ENCODE data around the gene HYAL4.

HYAL4 gene, protein sequence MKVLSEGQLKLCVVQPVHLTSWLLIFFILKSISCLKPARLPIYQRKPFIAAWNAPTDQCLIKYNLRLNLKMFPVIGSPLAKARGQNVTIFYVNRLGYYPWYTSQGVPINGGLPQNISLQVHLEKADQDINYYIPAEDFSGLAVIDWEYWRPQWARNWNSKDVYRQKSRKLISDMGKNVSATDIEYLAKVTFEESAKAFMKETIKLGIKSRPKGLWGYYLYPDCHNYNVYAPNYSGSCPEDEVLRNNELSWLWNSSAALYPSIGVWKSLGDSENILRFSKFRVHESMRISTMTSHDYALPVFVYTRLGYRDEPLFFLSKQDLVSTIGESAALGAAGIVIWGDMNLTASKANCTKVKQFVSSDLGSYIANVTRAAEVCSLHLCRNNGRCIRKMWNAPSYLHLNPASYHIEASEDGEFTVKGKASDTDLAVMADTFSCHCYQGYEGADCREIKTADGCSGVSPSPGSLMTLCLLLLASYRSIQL

DNA sequence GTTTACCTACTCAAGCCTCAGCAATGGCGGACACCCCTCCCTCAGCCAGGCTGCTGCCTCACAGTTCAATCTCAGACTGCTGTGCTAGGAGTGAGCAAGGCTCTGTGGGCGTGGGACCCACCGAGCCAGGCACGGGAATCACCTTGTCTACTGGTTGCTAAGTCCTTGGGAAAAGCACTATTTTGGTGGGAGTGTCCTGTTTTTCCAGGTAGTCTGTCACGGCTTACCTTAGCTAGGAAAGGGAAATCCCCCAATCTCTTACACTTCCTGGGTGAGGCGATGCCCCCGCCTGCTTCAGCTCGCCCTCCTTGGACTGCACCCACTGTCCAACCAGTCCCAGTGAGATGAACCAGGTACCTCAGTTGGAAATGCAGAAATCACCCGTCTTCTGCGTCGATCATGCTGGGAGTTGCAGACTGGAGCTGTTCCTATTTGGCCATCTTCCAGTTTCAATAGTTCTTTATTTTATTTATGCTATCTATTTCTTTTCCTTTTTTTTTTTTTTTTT lies at the start of gene HYAL4:
HYAL4 (plus strand) TSS at position 458 of the 508 bp plus-strand sequence. CDS start 23,105 bp downstream, outside the sequence.
- DNase-seq (ENCODE audit: extremely low read depth, low read depth) = no peak
- TF ChIP-seq, protein P1, sequence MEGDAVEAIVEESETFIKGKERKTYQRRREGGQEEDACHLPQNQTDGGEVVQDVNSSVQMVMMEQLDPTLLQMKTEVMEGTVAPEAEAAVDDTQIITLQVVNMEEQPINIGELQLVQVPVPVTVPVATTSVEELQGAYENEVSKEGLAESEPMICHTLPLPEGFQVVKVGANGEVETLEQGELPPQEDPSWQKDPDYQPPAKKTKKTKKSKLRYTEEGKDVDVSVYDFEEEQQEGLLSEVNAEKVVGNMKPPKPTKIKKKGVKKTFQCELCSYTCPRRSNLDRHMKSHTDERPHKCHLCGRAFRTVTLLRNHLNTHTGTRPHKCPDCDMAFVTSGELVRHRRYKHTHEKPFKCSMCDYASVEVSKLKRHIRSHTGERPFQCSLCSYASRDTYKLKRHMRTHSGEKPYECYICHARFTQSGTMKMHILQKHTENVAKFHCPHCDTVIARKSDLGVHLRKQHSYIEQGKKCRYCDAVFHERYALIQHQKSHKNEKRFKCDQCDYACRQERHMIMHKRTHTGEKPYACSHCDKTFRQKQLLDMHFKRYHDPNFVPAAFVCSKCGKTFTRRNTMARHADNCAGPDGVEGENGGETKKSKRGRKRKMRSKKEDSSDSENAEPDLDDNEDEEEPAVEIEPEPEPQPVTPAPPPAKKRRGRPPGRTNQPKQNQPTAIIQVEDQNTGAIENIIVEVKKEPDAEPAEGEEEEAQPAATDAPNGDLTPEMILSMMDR (IDR thresholded peaks at IDR 0.05; ENCODE audit: low read depth, low read length) = no peak

DNA sequence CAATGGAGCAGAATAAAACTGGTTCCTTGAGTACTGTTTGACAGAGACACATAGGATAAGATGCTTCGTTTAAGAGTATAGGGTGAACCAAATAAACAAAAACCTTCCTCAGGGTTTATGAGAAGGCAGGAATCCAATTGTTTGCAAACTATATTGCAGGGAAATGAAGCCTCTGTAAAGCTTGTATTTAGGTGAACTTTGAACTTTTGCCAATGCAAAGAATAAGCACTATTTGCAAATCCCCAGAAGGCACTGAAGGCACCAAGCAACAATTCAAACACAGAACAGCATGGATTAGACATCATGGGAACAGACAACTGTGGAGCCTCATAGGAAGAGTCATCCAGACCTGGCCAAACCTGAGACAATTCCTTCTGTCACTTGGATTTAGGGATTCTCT lies 49.1 kb upstream of the HYAL4 start:
- TF ChIP-seq, protein P1 (IDR thresholded peaks at IDR 0.05; ENCODE audit: low read depth, low read length) = no peak
- DNase-seq (ENCODE audit: extremely low read depth, low read depth) = no peak

DNA sequence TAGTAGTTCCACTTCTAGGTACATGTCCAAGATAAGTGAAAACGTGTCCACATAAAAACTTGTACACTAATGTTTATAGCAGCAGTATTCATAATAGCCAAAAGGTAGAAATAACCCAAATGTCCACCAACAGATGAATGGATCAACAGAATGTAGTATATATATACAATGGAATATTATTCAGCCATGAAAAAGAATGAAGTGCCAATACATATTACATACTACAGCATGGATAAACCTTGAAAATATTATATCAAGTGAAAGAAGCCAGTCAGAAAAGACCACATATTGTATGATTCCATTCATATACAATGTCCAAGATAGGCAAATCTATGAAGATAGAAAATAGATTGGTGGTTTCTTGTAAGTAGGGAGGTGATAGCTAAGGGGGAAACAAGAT lies 48.4 kb upstream of the HYAL4 start:
- no peak for DNase-seq (ENCODE audit: extremely low read depth, low read depth)
- TF ChIP-seq, protein P1 (IDR thresholded peaks at IDR 0.05; ENCODE audit: low read depth, low read length) = no peak

DNA sequence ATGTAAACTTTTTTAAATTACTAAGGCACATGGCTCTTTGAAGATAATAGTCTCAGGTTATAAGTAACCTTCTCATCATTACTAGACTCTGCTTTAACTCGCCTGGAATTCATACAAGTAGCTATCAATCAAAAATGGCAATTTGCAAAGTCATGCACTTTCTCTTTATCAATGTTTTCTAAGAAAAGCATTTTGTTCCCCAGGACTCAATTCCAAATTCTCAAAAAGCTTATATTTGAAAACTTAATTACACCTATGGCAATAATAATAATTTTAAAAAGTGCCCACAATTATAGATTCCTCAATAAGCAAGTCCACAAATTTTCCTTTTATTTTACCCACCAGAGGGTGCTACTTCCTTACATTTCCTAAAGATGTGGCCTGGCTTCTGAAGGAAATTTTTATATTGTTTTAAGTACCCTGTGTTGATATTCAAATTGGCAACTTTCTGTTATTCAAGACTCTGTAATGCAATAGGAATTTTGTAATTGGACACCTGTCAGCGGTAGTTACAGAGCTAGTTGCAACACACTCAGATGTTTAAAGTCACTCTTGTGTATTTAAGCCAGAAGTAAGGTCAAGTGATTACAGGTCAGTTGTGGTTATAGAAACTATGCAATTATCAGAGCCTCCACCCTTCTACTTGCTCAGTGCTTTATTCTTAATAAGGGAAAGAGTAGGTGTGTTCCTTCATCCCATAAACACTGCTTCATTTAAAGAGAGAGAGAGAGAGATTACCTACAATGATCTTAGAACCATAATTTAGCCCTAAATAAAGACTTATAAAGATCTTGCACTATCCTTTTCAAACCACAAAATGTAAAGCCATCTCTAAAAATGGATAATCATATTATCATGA lies 47.1 kb upstream of the HYAL4 start:
- peak; percentile 67 for DNase-seq (ENCODE audit: extremely low read depth, low read depth)
- TF ChIP-seq, protein P1 (IDR thresholded peaks at IDR 0.05; ENCODE audit: low read depth, low read length) = peak; percentile 39

DNA sequence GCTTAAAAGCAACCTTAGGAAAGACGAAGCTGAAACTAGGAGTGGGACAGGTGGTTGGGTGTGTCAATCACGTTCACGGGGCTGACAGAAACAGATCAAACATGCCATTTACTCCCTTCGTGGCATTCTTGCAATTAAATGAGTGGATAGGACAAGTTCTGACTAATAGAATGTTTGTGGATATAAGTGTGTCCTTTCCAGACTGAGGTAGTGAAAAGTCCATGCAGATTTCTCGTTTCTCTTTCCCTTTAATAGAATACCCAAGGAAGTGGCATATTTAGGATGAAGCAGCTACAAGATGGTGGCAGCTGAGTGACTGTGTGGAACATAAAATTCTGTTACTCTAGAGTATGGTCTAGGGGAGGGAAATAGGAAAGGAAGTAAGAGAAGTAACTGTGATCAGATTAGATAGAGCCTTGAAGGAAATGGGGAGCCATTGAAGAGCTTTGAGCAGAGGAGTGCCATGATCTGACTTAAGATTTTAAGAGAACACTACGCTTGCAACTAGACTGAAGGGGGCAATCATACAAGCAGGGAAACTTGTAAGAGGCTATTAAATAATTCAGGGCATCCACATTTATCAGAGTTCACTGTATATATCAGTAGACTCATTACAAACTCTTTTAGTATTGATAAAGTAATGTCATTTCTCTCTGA lies 46.3 kb upstream of the HYAL4 start:
- no peak for DNase-seq (ENCODE audit: extremely low read depth, low read depth)
- TF ChIP-seq, protein P1 (IDR thresholded peaks at IDR 0.05; ENCODE audit: low read depth, low read length) = no peak

DNA sequence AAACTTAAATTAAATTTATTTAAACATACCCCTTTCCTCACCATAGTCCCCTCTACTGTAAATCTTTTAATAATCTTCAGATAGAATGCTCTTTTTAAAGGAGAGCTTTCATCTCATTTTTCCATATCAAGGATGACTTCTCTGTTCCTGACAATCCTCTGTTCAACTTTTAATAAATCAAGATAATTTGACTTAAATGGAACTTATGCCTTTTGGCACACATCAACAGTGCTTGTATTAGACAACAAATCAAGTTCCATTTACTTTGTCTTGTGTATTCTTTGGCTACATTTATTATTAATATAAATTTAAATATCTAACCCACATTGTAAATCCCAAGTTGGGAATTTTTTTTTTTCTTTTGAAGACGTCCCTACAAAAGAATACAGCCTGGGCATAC lies 42.7 kb upstream of the HYAL4 start:
- TF ChIP-seq, protein P1 (IDR thresholded peaks at IDR 0.05; ENCODE audit: low read depth, low read length) = no peak
- no peak for DNase-seq (ENCODE audit: extremely low read depth, low read depth)
